K562 (cell line): ENCODE measurements around the gene TLCD4. TPM values are rescaled to one million over a fixed set of nuclear protein-coding genes. Genes with fewer than 3 reads are reported as not detected.

Source experiments
- BRD9 ChIP-seq: fragments of 450-650 bp; IDR thresholded peaks from 2 replicates; pipeline ENCODE4 v1.6.1; 2018; ENCODE audit warnings: low read depth; ENCODE audit not compliant: partially characterized antibody
- CCAR2 ChIP-seq: fragments of 200-400 bp; formaldehyde crosslinking; IDR thresholded peaks from 2 replicates; pipeline ENCODE4 v1.6.1; 2017; ENCODE audit warnings: mild to moderate bottlenecking, low read depth, low read length
- CEBPZ ChIP-seq: fragments of 150-350 bp; IDR thresholded peaks from 2 replicates; pipeline ENCODE4 v1.6.1; 2014; ENCODE audit warnings: low read depth, mild to moderate bottlenecking, low read length, borderline replicate concordance
- DACH1 ChIP-seq: fragments of 450-650 bp; IDR thresholded peaks from 2 replicates; pipeline ENCODE4 v1.6.1; 2018; ENCODE audit not compliant: partially characterized antibody
- GABPA ChIP-seq: fragments of 200-800 bp; sonication (Bioruptor generic); conservative IDR thresholded peaks from 2 replicates; pipeline ENCODE4 v1.6.1; 2016; ENCODE audit warnings: low read depth, missing genetic modification characterization, missing compliant biosample characterization
- KAT2B ChIP-seq: IDR thresholded peaks from one replicate; pipeline ENCODE4 v1.6.1; 2012; ENCODE audit warnings: low read depth, mild to moderate bottlenecking, control low read depth, inconsistent platforms, low read length, moderate library complexity
- KLF10 ChIP-seq: fragments of 250-450 bp; sonication (Bioruptor Pico); IDR thresholded peaks from 2 replicates; pipeline ENCODE4 v1.6.1; 2021; ENCODE audit warnings: matching md5 sums
- LARP7 ChIP-seq: fragments of 450-650 bp; IDR thresholded peaks from 2 replicates; pipeline ENCODE4 v1.6.1; 2016
- MBD1 ChIP-seq: fragments of 250-450 bp; sonication (Bioruptor Pico); IDR thresholded peaks from 2 replicates; pipeline ENCODE4 v1.8.0; 2022; ENCODE audit warnings: inconsistent platforms
- MXD1 ChIP-seq: fragments of 250-450 bp; sonication (Bioruptor Pico); IDR thresholded peaks from 2 replicates; pipeline ENCODE4 v1.8.0; 2021; ENCODE audit warnings: borderline replicate concordance, mild to moderate bottlenecking, moderate library complexity; ENCODE audit not compliant: poor library complexity, severe bottlenecking
- RFX5 ChIP-seq: IDR thresholded peaks from 2 replicates; pipeline ENCODE4 v1.6.1; 2011; ENCODE audit warnings: low read depth, mild to moderate bottlenecking, improper control_type of control experiment, low read length
- SP2 ChIP-seq: IDR thresholded peaks from 2 replicates; pipeline ENCODE4 v1.6.1; 2011; ENCODE audit warnings: mild to moderate bottlenecking, low read depth, low read length, moderate library complexity; ENCODE audit not compliant: poor library complexity, severe bottlenecking; ENCODE audit errors: extremely low read depth
- TBL1XR1 ChIP-seq, 2 experiments: IDR thresholded peaks; 2 replicates each; pipeline ENCODE4 v1.6.1; 2012; ENCODE audit warnings: improper control_type of control experiment in 2 of 2, low read length in 2 of 2, mild to moderate bottlenecking in 1 of 2
- ZBTB34 ChIP-seq: fragments of 250-450 bp; sonication (Bioruptor Pico); IDR thresholded peaks from 2 replicates; pipeline ENCODE4 v1.8.0; 2021; ENCODE audit warnings: mild to moderate bottlenecking, moderate library complexity
- ZC3H11A ChIP-seq: IDR thresholded peaks from 2 replicates; pipeline ENCODE4 v1.6.1; 2012; ENCODE audit warnings: low read depth, low read length, improper control_type of control experiment
- ZFP36 ChIP-seq: fragments of 150-350 bp; IDR thresholded peaks from 2 replicates; pipeline ENCODE4 v1.6.1; 2018; ENCODE audit warnings: low read length, low read depth; ENCODE audit not compliant: partially characterized antibody
- ZNF121 ChIP-seq: sonication (generic); formaldehyde crosslinking; conservative IDR thresholded peaks from 2 replicates; pipeline ENCODE4 v1.8.0; 2022; ENCODE audit warnings: missing genetic modification reagents
- ZNF224 ChIP-seq: sonication (generic); formaldehyde crosslinking; IDR thresholded peaks from 2 replicates; pipeline ENCODE4 v1.8.0; 2022; ENCODE audit warnings: mild to moderate bottlenecking, missing genetic modification reagents
- ZNF311 ChIP-seq: fragments of 250-450 bp; sonication (Bioruptor Pico); IDR thresholded peaks from 2 replicates; pipeline ENCODE4 v1.4.0; 2020; ENCODE audit warnings: mild to moderate bottlenecking, moderate library complexity
- ZNF76 ChIP-seq: fragments of 250-450 bp; sonication (Bioruptor Pico); IDR thresholded peaks from 2 replicates; pipeline ENCODE4 v1.4.0; 2020; ENCODE audit warnings: mild to moderate bottlenecking, moderate library complexity, borderline replicate concordance
- polyA plus RNA-seq, 8 experiments: library from polyadenylated mRNA; depleted of rRNA in 4 of 8; stranded (reverse) in 5 of 8; unstranded in 3 of 8; fragments of >200 nt; fragmentation: Nextera tagmentation in 2 of 8; fragmentation: Illumina TruSeq in 1 of 8; extraction: Ambion mirVana in 2 of 8; extraction: Trizol in 1 of 8; gene quantifications; 2 replicates each; pipeline versions ENCODE4 v1.2.1 to v1.2.3, GENCODE V29; 2011 to 2014; ENCODE audit warnings: inconsistent platforms in 1 of 8, missing spikeins in 1 of 8
- total RNA-seq, 7 experiments: library from RNA; depleted of rRNA in 6 of 7; stranded (reverse); fragments of >200 nt in 6 of 7; fragmentation: Illumina TruSeq in 2 of 7; extraction: Trizol in 2 of 7; gene quantifications; 2 replicates each; pipeline versions ENCODE4 v1.2.1 to v1.2.3, GENCODE V29; 2011 to 2021; ENCODE audit warnings: low replicate concordance in 1 of 7

Gene TLCD4
- total and polyA plus RNA-seq, 9 of the 15 experiments (the other 6 are each of a cell fraction or from before 2014, with no cell fraction given): 3.5 to 19.8 (median 7.6) TPM

GRCh38 chr1:95084317-95085176, 32.6 kb upstream of the TLCD4 start (continued):
- TF ChIP-seq DACH1: no peak
- peak; percentile 87 for TF ChIP-seq BRD9
- TF ChIP-seq SP2: no peak
- no peak for TF ChIP-seq LARP7
- TF ChIP-seq CCAR2: no peak
- no peak for TF ChIP-seq MBD1 (CRISPR knock-in tag)
- no peak for TF ChIP-seq ZFP36
- TF ChIP-seq KAT2B: no peak
- no peak for TF ChIP-seq GABPA (tag)
- TF ChIP-seq ZNF121 (CRISPR knock-in tag): no peak
- TF ChIP-seq KLF10 (CRISPR knock-in tag): no peak
- no peak for TF ChIP-seq ZBTB34 (CRISPR knock-in tag)
- no peak for TF ChIP-seq ZNF224 (CRISPR knock-in tag)
- TF ChIP-seq MXD1 (CRISPR knock-in tag): no peak
- no peak for TF ChIP-seq RFX5
- TF ChIP-seq CEBPZ: no peak
- TF ChIP-seq ZC3H11A: no peak
- TF ChIP-seq ZNF76 (CRISPR knock-in tag): no peak
- TF ChIP-seq TBL1XR1 (IDR thresholded peaks at IDR 0.05; ENCODE audit: low read length in 2 of 2): no peak
- TF ChIP-seq ZNF311: peak; percentile 73
